Stimulated activated CD4-positive, alpha-beta T cell treated with anti-CD3 and anti-CD28 coated beads, Interleukin-2, amount 100 ng/mL, for 4 hours (primary cell): Measurements from ENCODE around the gene AVPR2.
A peak's percentile ranks its signal among the peaks of the same experiment; 100 is the strongest.

Experiments used
- DNase-seq: peaks from one replicate; pipeline ENCODE4 v3.0.0-alpha.2; 2020; ENCODE audit warnings: low read depth

Gene AVPR2

GRCh38 chrX:153913701-153914100 lies 9.2 kb downstream of the AVPR2 start:
- DNase-seq, result no peak

- DNase-seq, result no peak
These were observed 13.4 kb downstream of the AVPR2 start for GRCh38 chrX:153917869-153918268.

- no peak for DNase-seq
These were observed 14.8 kb downstream of the AVPR2 start for GRCh38 chrX:153919281-153919680.

- DNase-seq, result no peak
These were observed 16.1 kb downstream of the AVPR2 start for GRCh38 chrX:153920546-153920945.

- no peak for DNase-seq
These were observed 16.6 kb downstream of the AVPR2 start for GRCh38 chrX:153921070-153921469.

- no peak for DNase-seq
These were observed 17.3 kb downstream of the AVPR2 start for GRCh38 chrX:153921511-153922446.

GRCh38 chrX:153922932-153923857 lies 18.7 kb downstream of the AVPR2 start:
- no peak for DNase-seq

GRCh38 chrX:153924149-153924861 lies 19.8 kb downstream of the AVPR2 start:
- no peak for DNase-seq

GRCh38 chrX:153925387-153925738 lies 20.9 kb downstream of the AVPR2 start:
- DNase-seq, result no peak

GRCh38 chrX:153925739-153926551 lies 21.5 kb downstream of the AVPR2 start, which contains the start of gene ARHGAP4:
Gene ARHGAP4, minus strand, starts transcription at chrX:153926264. Its CDS starts 62 bp downstream, at chrX:153926202.
- peak; percentile 19 for DNase-seq

- no peak for DNase-seq
These were observed 22.0 kb downstream of the AVPR2 start for GRCh38 chrX:153926552-153926857.

- peak; percentile 62 for DNase-seq
These were observed 22.6 kb downstream of the AVPR2 start for GRCh38 chrX:153926858-153927671.

GRCh38 chrX:153927672-153927921 lies 23.1 kb downstream of the AVPR2 start:
- no peak for DNase-seq

GRCh38 chrX:153927922-153928760 lies 23.7 kb downstream of the AVPR2 start:
- DNase-seq, result peak; percentile 86

GRCh38 chrX:153928846-153929245 lies 24.4 kb downstream of the AVPR2 start:
- DNase-seq, result no peak

- DNase-seq, result no peak
These were observed 25.1 kb downstream of the AVPR2 start for GRCh38 chrX:153929576-153929975.

- no peak for DNase-seq
These were observed 25.8 kb downstream of the AVPR2 start for GRCh38 chrX:153930011-153930910.

- DNase-seq, result no peak
These were observed 26.7 kb downstream of the AVPR2 start for GRCh38 chrX:153931151-153931550.

- DNase-seq, result no peak
These were observed 27.3 kb downstream of the AVPR2 start for GRCh38 chrX:153931748-153932147.
